GM23338 (cell line): Measurements from ENCODE around the gene TFPI. TPM values are rescaled to one million over a fixed set of nuclear protein-coding genes. Genes with fewer than 3 reads are reported as not detected.

Experiments used
- ATAC-seq: fragments of 200-7000 bp; cut with Tn5 transposase; 3 replicates; pipeline ENCODE4 v1.9.1; 2020
- DNase-seq: peaks from one replicate; pipeline ENCODE4 v3.0.0-alpha.2; 2015; ENCODE audit warnings: low spot score
- H2AFZ ChIP-seq: fragments of 200-600 bp; sonication (generic); 2 replicates; pipeline ENCODE4 v1.8.0; 2016; ENCODE audit warnings: antibody characterized with exemption, mild to moderate bottlenecking, moderate library complexity
- H3F3A ChIP-seq: fragments of 200-600 bp; sonication (generic); replicated peaks from 2 replicates; pipeline ENCODE4 v1.8.0; 2017; ENCODE audit warnings: antibody characterized with exemption, mixed run types, low read depth
- H3K27ac ChIP-seq: fragments of 200-600 bp; sonication (generic); 2 replicates; pipeline ENCODE4 v1.6.1; 2016; ENCODE audit warnings: low read depth
- H3K27me3 ChIP-seq: fragments of 200-600 bp; sonication (generic); 2 replicates; pipeline ENCODE4 v1.8.0; 2016; ENCODE audit warnings: mild to moderate bottlenecking, mixed run types, moderate library complexity; ENCODE audit not compliant: insufficient read depth
- H3K36me3 ChIP-seq: fragments of 200-600 bp; sonication (generic); 2 replicates; pipeline ENCODE4 v1.8.0; 2016; ENCODE audit warnings: mild to moderate bottlenecking; ENCODE audit not compliant: insufficient read depth
- H3K4me1 ChIP-seq: fragments of 200-600 bp; sonication (generic); 2 replicates; pipeline ENCODE4 v1.8.0; 2016; ENCODE audit warnings: mild to moderate bottlenecking, moderate library complexity; ENCODE audit not compliant: insufficient read depth
- H3K4me2 ChIP-seq: fragments of 200-600 bp; sonication (generic); 2 replicates; pipeline ENCODE4 v1.7.1; 2017; ENCODE audit warnings: mixed run types
- H3K4me3 ChIP-seq: fragments of 200-600 bp; sonication (generic); 2 replicates; pipeline ENCODE4 v1.6.1; 2016; ENCODE audit warnings: mixed run types
- H3K79me2 ChIP-seq: fragments of 200-600 bp; sonication (generic); replicated peaks from 2 replicates; pipeline ENCODE4 v1.8.0; 2017; ENCODE audit warnings: mild to moderate bottlenecking; ENCODE audit not compliant: insufficient read depth
- H3K9me2 ChIP-seq: fragments of 200-600 bp; sonication (generic); 2 replicates; pipeline ENCODE4 v1.8.0; 2017; ENCODE audit not compliant: insufficient read depth
- H4K20me1 ChIP-seq: fragments of 200-600 bp; sonication (generic); replicated peaks from 2 replicates; pipeline ENCODE4 v1.8.0; 2017; ENCODE audit warnings: mild to moderate bottlenecking; ENCODE audit not compliant: insufficient read depth
- H3K27ac Mint-ChIP-seq: 2 replicates; pipeline ENCODE4 v1.8.0; 2020; ENCODE audit warnings: inconsistent platforms, mild to moderate bottlenecking, moderate library complexity, mixed read lengths
- H3K27me3 Mint-ChIP-seq: 3 replicates; pipeline ENCODE4 v1.8.0; 2022; ENCODE audit warnings: low read depth, mild to moderate bottlenecking, moderate library complexity, mixed read lengths, inconsistent platforms; ENCODE audit not compliant: insufficient read depth, poor library complexity
- H3K36me3 Mint-ChIP-seq: 3 replicates; pipeline ENCODE4 v1.8.0; 2021; ENCODE audit warnings: low read depth, mild to moderate bottlenecking, inconsistent platforms, moderate library complexity, mixed read lengths
- H3K4me1 Mint-ChIP-seq: 3 replicates; pipeline ENCODE4 v1.8.0; 2020; ENCODE audit warnings: mild to moderate bottlenecking, inconsistent platforms, mixed read lengths
- H3K4me3 Mint-ChIP-seq: 3 replicates; pipeline ENCODE4 v1.8.0; 2021; ENCODE audit warnings: moderate library complexity, mild to moderate bottlenecking, inconsistent platforms, mixed read lengths
- H3K9me3 Mint-ChIP-seq: 3 replicates; pipeline ENCODE4 v1.8.0; 2020; ENCODE audit warnings: moderate library complexity, mild to moderate bottlenecking, inconsistent platforms, mixed read lengths
- CREB1 ChIP-seq: fragments of 250-450 bp; sonication (Bioruptor Pico); IDR thresholded peaks from 2 replicates; pipeline ENCODE4 v1.5.0; 2020; ENCODE audit warnings: low read depth, mild to moderate bottlenecking, moderate library complexity
- EZH2 ChIP-seq: fragments of 200-600 bp; sonication (generic); IDR thresholded peaks from one replicate; pipeline ENCODE4 v1.8.0; 2017; ENCODE audit warnings: antibody characterized with exemption, mild to moderate bottlenecking, low read depth; ENCODE audit not compliant: unreplicated experiment
- JUNB ChIP-seq: IDR thresholded peaks from one replicate; pipeline ENCODE4 v1.6.1; 2016; ENCODE audit warnings: antibody characterized with exemption; ENCODE audit not compliant: unreplicated experiment
- NANOG ChIP-seq: IDR thresholded peaks from 2 replicates; pipeline ENCODE4 v1.6.1; 2016; ENCODE audit warnings: antibody characterized with exemption, borderline replicate concordance
- STAT1 ChIP-seq: IDR thresholded peaks from one replicate; pipeline ENCODE4 v1.6.1; 2016; ENCODE audit warnings: antibody characterized with exemption; ENCODE audit not compliant: unreplicated experiment
- ZNF114 ChIP-seq: fragments of 250-450 bp; sonication (Bioruptor Pico); IDR thresholded peaks from 2 replicates; pipeline ENCODE4 v1.5.0; 2020; ENCODE audit warnings: mild to moderate bottlenecking, moderate library complexity
- ZNF331 ChIP-seq: fragments of 250-450 bp; sonication (Bioruptor Pico); IDR thresholded peaks from 2 replicates; pipeline ENCODE4 v1.5.0; 2020; ENCODE audit warnings: low read depth, mild to moderate bottlenecking, moderate library complexity
- polyA plus RNA-seq: library from polyadenylated mRNA; unstranded; fragments of >200 nt; fragmentation: Nextera tagmentation; extraction: Ambion mirVana; gene quantifications from 2 replicates; pipeline ENCODE4 v1.2.1, GENCODE V29; 2016
- total RNA-seq: library from RNA; depleted of rRNA; stranded (reverse); fragments of >200 nt; shearing (Covaris generic); gene quantifications from 2 replicates; pipeline ENCODE4 v1.2.3, GENCODE V29; 2014
- TF ChIP-seq, protein P1 (sequence below), 2 experiments: fragments of 200-600 bp in 1 of 2; sonication (generic) in 1 of 2; conservative IDR thresholded peaks; 2 replicates each; pipeline versions ENCODE4 v1.5.1 to v1.6.1; 2016 to 2017; ENCODE audit warnings: antibody characterized with exemption in 2 of 2, low read depth in 2 of 2, mild to moderate bottlenecking in 2 of 2, moderate library complexity in 1 of 2
- TF ChIP-seq, protein P2 (sequence below): IDR thresholded peaks from 2 replicates; pipeline ENCODE4 v1.6.1; 2016; ENCODE audit warnings: antibody characterized with exemption
- TF ChIP-seq, protein P3 (sequence below): IDR thresholded peaks from one replicate; pipeline ENCODE4 v1.6.1; 2018; ENCODE audit warnings: antibody characterized with exemption; ENCODE audit not compliant: unreplicated experiment

TFPI gene
- total and polyA plus RNA-seq, 2 experiments from 2014 or later, result 1.8 to 1.9 TPM

DNA sequence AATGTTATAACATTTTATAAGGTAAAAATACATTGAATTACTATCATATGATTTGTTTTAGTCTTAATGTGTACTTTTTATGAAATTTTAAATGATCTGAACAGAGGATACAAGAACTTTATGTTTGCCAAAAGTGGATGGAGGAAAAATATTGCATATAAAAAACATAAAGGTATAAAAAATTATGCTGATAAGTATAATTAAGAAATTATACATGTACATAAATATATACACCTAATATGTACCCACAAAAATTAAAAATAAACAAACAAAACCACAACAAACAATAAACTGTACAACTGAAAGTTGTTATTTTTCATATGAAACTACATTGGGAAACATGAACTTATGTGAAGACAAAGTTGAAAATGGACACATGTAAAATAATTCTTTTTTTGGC lies 68.0 kb downstream of the TFPI start (continued):
- TF ChIP-seq, protein P1, sequence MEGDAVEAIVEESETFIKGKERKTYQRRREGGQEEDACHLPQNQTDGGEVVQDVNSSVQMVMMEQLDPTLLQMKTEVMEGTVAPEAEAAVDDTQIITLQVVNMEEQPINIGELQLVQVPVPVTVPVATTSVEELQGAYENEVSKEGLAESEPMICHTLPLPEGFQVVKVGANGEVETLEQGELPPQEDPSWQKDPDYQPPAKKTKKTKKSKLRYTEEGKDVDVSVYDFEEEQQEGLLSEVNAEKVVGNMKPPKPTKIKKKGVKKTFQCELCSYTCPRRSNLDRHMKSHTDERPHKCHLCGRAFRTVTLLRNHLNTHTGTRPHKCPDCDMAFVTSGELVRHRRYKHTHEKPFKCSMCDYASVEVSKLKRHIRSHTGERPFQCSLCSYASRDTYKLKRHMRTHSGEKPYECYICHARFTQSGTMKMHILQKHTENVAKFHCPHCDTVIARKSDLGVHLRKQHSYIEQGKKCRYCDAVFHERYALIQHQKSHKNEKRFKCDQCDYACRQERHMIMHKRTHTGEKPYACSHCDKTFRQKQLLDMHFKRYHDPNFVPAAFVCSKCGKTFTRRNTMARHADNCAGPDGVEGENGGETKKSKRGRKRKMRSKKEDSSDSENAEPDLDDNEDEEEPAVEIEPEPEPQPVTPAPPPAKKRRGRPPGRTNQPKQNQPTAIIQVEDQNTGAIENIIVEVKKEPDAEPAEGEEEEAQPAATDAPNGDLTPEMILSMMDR (conservative IDR thresholded peaks at IDR 0.05; ENCODE audit: low read depth in 2 of 2), result no peak
- TF ChIP-seq, protein P2, sequence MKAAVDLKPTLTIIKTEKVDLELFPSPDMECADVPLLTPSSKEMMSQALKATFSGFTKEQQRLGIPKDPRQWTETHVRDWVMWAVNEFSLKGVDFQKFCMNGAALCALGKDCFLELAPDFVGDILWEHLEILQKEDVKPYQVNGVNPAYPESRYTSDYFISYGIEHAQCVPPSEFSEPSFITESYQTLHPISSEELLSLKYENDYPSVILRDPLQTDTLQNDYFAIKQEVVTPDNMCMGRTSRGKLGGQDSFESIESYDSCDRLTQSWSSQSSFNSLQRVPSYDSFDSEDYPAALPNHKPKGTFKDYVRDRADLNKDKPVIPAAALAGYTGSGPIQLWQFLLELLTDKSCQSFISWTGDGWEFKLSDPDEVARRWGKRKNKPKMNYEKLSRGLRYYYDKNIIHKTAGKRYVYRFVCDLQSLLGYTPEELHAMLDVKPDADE, result no peak
- TF ChIP-seq CREB1 (CRISPR knock-in tag) (no peak), NANOG (no peak), ZNF331 (CRISPR knock-in tag) (no peak), JUNB (no peak), ZNF114 (CRISPR knock-in tag) (no peak)
- TF ChIP-seq, protein P3, sequence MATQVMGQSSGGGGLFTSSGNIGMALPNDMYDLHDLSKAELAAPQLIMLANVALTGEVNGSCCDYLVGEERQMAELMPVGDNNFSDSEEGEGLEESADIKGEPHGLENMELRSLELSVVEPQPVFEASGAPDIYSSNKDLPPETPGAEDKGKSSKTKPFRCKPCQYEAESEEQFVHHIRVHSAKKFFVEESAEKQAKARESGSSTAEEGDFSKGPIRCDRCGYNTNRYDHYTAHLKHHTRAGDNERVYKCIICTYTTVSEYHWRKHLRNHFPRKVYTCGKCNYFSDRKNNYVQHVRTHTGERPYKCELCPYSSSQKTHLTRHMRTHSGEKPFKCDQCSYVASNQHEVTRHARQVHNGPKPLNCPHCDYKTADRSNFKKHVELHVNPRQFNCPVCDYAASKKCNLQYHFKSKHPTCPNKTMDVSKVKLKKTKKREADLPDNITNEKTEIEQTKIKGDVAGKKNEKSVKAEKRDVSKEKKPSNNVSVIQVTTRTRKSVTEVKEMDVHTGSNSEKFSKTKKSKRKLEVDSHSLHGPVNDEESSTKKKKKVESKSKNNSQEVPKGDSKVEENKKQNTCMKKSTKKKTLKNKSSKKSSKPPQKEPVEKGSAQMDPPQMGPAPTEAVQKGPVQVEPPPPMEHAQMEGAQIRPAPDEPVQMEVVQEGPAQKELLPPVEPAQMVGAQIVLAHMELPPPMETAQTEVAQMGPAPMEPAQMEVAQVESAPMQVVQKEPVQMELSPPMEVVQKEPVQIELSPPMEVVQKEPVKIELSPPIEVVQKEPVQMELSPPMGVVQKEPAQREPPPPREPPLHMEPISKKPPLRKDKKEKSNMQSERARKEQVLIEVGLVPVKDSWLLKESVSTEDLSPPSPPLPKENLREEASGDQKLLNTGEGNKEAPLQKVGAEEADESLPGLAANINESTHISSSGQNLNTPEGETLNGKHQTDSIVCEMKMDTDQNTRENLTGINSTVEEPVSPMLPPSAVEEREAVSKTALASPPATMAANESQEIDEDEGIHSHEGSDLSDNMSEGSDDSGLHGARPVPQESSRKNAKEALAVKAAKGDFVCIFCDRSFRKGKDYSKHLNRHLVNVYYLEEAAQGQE, result no peak

DNA sequence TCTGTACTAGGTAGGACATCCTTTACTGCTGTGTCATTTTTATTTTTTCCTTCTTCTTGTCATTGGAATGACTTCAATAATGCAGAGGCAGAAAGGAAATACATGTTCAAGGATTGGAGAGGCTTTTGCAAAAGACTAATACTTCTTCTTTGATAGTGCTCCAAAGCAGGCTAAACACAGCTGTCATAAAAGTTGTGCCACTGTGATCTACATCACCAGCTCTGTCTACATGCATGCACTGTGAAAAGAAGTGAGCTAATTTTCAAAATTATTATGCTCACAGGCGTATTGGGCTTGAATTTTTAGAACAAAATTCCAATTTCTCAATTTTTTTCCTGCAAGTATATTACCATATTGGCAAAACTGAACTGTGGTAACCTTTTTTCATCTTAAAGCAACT lies 68.7 kb downstream of the TFPI start:
- Histone ChIP-seq H3F3A (no peaks in the 10 kb centered on the region), H3K36me3 (no peaks in the 10 kb centered on the region), H4K20me1 (no peaks in the 10 kb centered on the region), H3K27me3 (no peaks in the 10 kb centered on the region), H3K4me3 (no peak overlapping the region), H3K27ac (no peak overlapping the region), H2AFZ (no peak overlapping the region), H3K79me2 (no peaks in the 10 kb centered on the region), H3K4me2 (no peak overlapping the region), H3K4me1 (no peaks in the 10 kb centered on the region), H3K9me2 (no peaks in the 10 kb centered on the region)
- TF ChIP-seq EZH2 (no peak), CREB1 (CRISPR knock-in tag) (no peak), STAT1 (no peak)
- TF ChIP-seq, protein P2, result no peak
- TF ChIP-seq, protein P1 (conservative IDR thresholded peaks at IDR 0.05; ENCODE audit: low read depth in 2 of 2), result no peak
- TF ChIP-seq, protein P3, result no peak
- ATAC-seq, result no peak
- Mint-ChIP-seq H3K36me3 (no peaks in the 10 kb centered on the region), H3K4me3 (no peak overlapping the region), H3K4me1 (no peaks in the 10 kb centered on the region), H3K27ac (no peak overlapping the region), H3K27me3 (no peaks in the 10 kb centered on the region), H3K9me3 (no peaks in the 10 kb centered on the region)
- DNase-seq, result no peak
